Breast epithelium (tissue), 4 donors: ENCODE data around the gene NPIPB4. TPM values are rescaled to one million over a fixed set of nuclear protein-coding genes. Genes with fewer than 3 reads are reported as not detected.
"Not testable (repeated sequence)": the region's sequence is repeated elsewhere in the genome, so short reads cannot be mapped to it uniquely, and the experiment has no call there.

Source experiments
- DNase-seq, 2 donors: peaks; one replicate each; pipeline ENCODE4 v3.0.0-alpha.2; 2019; ENCODE audit warnings: low spot score in 2 of 2
- H3K27ac ChIP-seq, 2 donors: fragments of 200-600 bp; sonication (generic) in 1 of 2; one replicate each; pipeline ENCODE4 v1.5.1; 2016 to 2019; ENCODE audit warnings: mild to moderate bottlenecking in 1 of 2
- H3K27me3 ChIP-seq, 2 donors: fragments of 200-600 bp; sonication (generic) in 1 of 2; one replicate each; pipeline versions ENCODE4 v1.5.1 to v1.6.0; 2017 to 2019; ENCODE audit warnings: control low read depth in 1 of 2, mild to moderate bottlenecking in 1 of 2
- H3K36me3 ChIP-seq: fragments of 200-600 bp; one replicate; pipeline ENCODE4 v1.5.1; 2019
- H3K4me1 ChIP-seq, 2 donors: fragments of 200-600 bp; sonication (generic); one replicate each; pipeline ENCODE4 v1.5.1; 2016 to 2019; ENCODE audit warnings: control low read depth in 1 of 2
- H3K4me3 ChIP-seq, 3 donors: fragments of 200-600 bp; sonication (generic); 1 replicate in 2 of 3; 2 replicates in 1 of 3; pipeline ENCODE4 v1.5.1; 2016 to 2019; ENCODE audit warnings: mild to moderate bottlenecking in 3 of 3, moderate library complexity in 2 of 3
- H3K9me3 ChIP-seq, 2 donors: fragments of 200-600 bp; sonication (generic) in 1 of 2; one replicate each; pipeline ENCODE4 v1.5.1; 2016 to 2019; ENCODE audit warnings: control low read depth in 1 of 2
- POLR2AphosphoS5 ChIP-seq, 3 donors: sonication (generic); formaldehyde crosslinking; IDR thresholded peaks; one replicate each; pipeline ENCODE4 v1.6.1; 2017; ENCODE audit warnings: antibody characterized with exemption in 3 of 3
- intact Hi-C: fragments of 100-400 bp; cut with DNase I; formaldehyde crosslinking; loops from one replicate; pipeline ENCODE4 v1.15.1; 2023; ENCODE audit warnings: low total_unique reads
- total RNA-seq, 3 donors: library from RNA; depleted of rRNA; stranded (reverse); fragments of >200 nt; gene quantifications; one replicate each; pipeline ENCODE4 v1.1.0, GENCODE V29; 2016

The NPIPB4 gene
- total RNA-seq, 3 donors from 2014 or later, result 70.4 to 110 (median 96.8) TPM

GRCh38 chr16:21820028-21820907, 37.3 kb downstream of the NPIPB4 start:
- intact Hi-C loops, H3K9me3 ChIP-seq, H3K4me1 ChIP-seq, H3K27me3 ChIP-seq, H3K36me3 ChIP-seq: not testable (repeated sequence)
- peak; percentile 21 to 56 for DNase-seq
- Histone ChIP-seq H3K27ac (peak overlapping the region; percentile 68 to 82), H3K4me3 (peak overlapping the region; percentile 48 to 72 (median 55))
- peak; percentile 48 to 67 (median 63) for TF ChIP-seq POLR2AphosphoS5 (IDR thresholded peaks at IDR 0.05)

GRCh38 chr16:21819617-21820016, 37.9 kb downstream of the NPIPB4 start:
- peak overlapping the region; percentile 48 to 72 (median 55) for H3K4me3 ChIP-seq
- H3K27me3 ChIP-seq, intact Hi-C loops, H3K9me3 ChIP-seq, H3K36me3 ChIP-seq, H3K4me1 ChIP-seq, DNase-seq: not testable (repeated sequence)
- peak overlapping the region in 1 of 2 donors; percentile 82 for H3K27ac ChIP-seq

- intact Hi-C loops, H3K9me3 ChIP-seq, DNase-seq, H3K27ac ChIP-seq, H3K36me3 ChIP-seq, H3K27me3 ChIP-seq, H3K4me3 ChIP-seq, H3K4me1 ChIP-seq: not testable (repeated sequence)
Measured at GRCh38 chr16:21817012-21817411, 40.5 kb downstream of the NPIPB4 start.

- DNase-seq, H3K4me3 ChIP-seq, H3K27me3 ChIP-seq, H3K36me3 ChIP-seq, H3K4me1 ChIP-seq, intact Hi-C loops, H3K27ac ChIP-seq, H3K9me3 ChIP-seq: not testable (repeated sequence)
Measured at GRCh38 chr16:21815694-21816093, 41.9 kb downstream of the NPIPB4 start.

GRCh38 chr16:21802375-21802663, 55.2 kb downstream of the NPIPB4 start:
- H3K27me3 ChIP-seq, H3K36me3 ChIP-seq, H3K9me3 ChIP-seq, H3K4me3 ChIP-seq, DNase-seq, H3K4me1 ChIP-seq, H3K27ac ChIP-seq, intact Hi-C loops: not testable (repeated sequence)

- H3K9me3 ChIP-seq, H3K36me3 ChIP-seq, H3K27ac ChIP-seq, DNase-seq, H3K4me1 ChIP-seq, intact Hi-C loops, H3K27me3 ChIP-seq, H3K4me3 ChIP-seq: not testable (repeated sequence)
Measured at GRCh38 chr16:21801538-21802374, 55.8 kb downstream of the NPIPB4 start.

GRCh38 chr16:21798601-21799000, 59.0 kb downstream of the NPIPB4 start:
- intact Hi-C loops, result not testable (repeated sequence)

GRCh38 chr16:21793310-21793709, 64.2 kb downstream of the NPIPB4 start:
- H3K36me3 ChIP-seq, H3K27ac ChIP-seq, H3K4me3 ChIP-seq, H3K9me3 ChIP-seq, H3K27me3 ChIP-seq, DNase-seq, intact Hi-C loops, H3K4me1 ChIP-seq: not testable (repeated sequence)

More at GRCh38 chr16:21798601-21799000, 59.0 kb downstream of the NPIPB4 start:
- not testable (repeated sequence) for H3K27ac ChIP-seq, H3K27me3 ChIP-seq, H3K4me1 ChIP-seq, H3K4me3 ChIP-seq, H3K36me3 ChIP-seq, H3K9me3 ChIP-seq, DNase-seq

- H3K27ac ChIP-seq, H3K27me3 ChIP-seq, H3K4me1 ChIP-seq, intact Hi-C loops, H3K9me3 ChIP-seq, H3K4me3 ChIP-seq, DNase-seq, H3K36me3 ChIP-seq: not testable (repeated sequence)
Measured at GRCh38 chr16:21790506-21790905, 67.0 kb downstream of the NPIPB4 start.

Other genes with a start within 250 kb of the NPIPB4 start
- gene IGSF6, start 205.1 kb downstream of the NPIPB4 start, total RNA-seq, result 10 to 100 TPM in 1 of 3 donors, 1 to 10 TPM in 1, under 1 TPM in 1; 0.33 to 13.2 (median 6.7) TPM
- 1 to 10 TPM in 1 of 3 donors, under 1 TPM in 1, not detected in 1; 0.96 to 1.5 TPM for gene OTOA, start 193.8 kb downstream of the NPIPB4 start, total RNA-seq
- 100 to 1,000 TPM; 142 to 177 (median 173) TPM for gene UQCRC2, start 95.6 kb upstream of the NPIPB4 start, total RNA-seq
- not detected for gene PDZD9, start 143.4 kb upstream of the NPIPB4 start, total RNA-seq
- 10 to 100 TPM; 19.7 to 31.5 (median 29.5) TPM for gene MOSMO, start 150.4 kb upstream of the NPIPB4 start, total RNA-seq
- gene VWA3A, start 234.8 kb upstream of the NPIPB4 start, total RNA-seq, result 1 to 10 TPM in 1 of 3 donors, under 1 TPM in 1, not detected in 1; 0.29 to 2.3 TPM